ENCODE results near the gene TCIRG1. TPM values are rescaled to one million over a fixed set of nuclear protein-coding genes. Genes with fewer than 3 reads are reported as not detected.

The TCIRG1 gene
- total RNA-seq, 4 donors from 2014 or later: 61.6 to 124 (median 81.4) TPM

DNA sequence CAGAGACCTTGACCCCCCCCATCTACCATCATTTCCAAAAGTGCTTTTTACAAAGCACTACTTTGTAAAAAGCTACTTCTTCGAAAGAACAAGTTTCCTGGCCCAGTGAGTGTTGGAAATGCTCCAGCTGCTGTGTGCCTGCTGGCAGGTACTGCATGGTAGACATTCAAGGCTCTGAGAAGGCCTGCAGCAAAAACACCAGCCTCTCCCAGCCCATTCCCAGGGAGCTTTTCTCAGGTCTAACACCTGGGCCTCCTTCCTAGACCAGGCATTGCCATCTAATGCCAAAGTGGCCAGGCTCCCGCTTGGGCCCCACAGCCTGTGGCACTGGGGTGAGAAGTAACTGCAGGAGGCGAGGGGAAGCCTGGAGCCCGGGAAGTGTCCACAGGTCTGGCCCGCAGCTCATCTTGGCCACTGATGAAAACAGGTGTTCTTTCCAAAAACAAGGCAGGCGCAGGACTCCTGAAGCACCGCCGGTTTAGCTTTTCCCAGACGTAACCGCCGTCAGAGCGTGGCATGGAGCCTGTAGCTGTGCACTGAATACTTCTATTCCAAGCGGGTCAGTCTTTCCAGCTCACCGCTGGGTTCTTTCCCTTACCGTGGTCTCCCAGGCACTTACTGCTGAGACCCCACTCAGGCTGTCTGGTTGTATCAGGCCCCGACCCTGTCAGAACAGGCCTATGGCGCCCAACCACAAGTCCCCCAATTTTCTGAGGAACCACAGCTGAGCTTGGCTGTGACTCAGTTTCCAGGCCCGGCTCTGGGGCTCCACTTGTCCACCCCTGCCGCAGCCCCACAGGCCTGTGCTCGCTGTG lies 1.2 kb upstream of the TCIRG1 start:
- peaks cover 13 to 54% (median 41%) of the 10 kb centered on the region in 4 donors for H3K36me3 ChIP-seq
- H3K4me3 ChIP-seq: peak overlapping the region in 1 of 4 donors; percentile 74
- no peaks in the 10 kb centered on the region for H3K27me3 ChIP-seq
- TF ChIP-seq POLR2AphosphoS5 (IDR thresholded peaks at IDR 0.05) (no peak), POLR2A (IDR thresholded peaks at IDR 0.05; ENCODE audit: low read depth) (no peak), EP300 (IDR thresholded peaks at IDR 0.05) (no peak)
- TF ChIP-seq, protein P1, sequence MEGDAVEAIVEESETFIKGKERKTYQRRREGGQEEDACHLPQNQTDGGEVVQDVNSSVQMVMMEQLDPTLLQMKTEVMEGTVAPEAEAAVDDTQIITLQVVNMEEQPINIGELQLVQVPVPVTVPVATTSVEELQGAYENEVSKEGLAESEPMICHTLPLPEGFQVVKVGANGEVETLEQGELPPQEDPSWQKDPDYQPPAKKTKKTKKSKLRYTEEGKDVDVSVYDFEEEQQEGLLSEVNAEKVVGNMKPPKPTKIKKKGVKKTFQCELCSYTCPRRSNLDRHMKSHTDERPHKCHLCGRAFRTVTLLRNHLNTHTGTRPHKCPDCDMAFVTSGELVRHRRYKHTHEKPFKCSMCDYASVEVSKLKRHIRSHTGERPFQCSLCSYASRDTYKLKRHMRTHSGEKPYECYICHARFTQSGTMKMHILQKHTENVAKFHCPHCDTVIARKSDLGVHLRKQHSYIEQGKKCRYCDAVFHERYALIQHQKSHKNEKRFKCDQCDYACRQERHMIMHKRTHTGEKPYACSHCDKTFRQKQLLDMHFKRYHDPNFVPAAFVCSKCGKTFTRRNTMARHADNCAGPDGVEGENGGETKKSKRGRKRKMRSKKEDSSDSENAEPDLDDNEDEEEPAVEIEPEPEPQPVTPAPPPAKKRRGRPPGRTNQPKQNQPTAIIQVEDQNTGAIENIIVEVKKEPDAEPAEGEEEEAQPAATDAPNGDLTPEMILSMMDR (IDR thresholded peaks at IDR 0.05): no peak
- H3K27ac ChIP-seq (replicated peaks in 1 of 4): peak overlapping the region; percentile 87 to 92 (median 88)
- intact Hi-C loops (cut with DNase I): loop anchor here (2.0 to 5.0 kb wide), 2 partner anchors 85 to 175 kb away; partner anchors contain the start of genes CHKA and KMT5B
- DNase-seq (ENCODE audit: extremely low spot score): no peak
- no peaks in the 10 kb centered on the region for H3K9me3 ChIP-seq
- peaks cover 51 to 79% (median 76%) of the 10 kb centered on the region in 4 donors for H3K4me1 ChIP-seq
- WGBS: 80% methylated on average over 20 of the region's 20 CpGs

DNA sequence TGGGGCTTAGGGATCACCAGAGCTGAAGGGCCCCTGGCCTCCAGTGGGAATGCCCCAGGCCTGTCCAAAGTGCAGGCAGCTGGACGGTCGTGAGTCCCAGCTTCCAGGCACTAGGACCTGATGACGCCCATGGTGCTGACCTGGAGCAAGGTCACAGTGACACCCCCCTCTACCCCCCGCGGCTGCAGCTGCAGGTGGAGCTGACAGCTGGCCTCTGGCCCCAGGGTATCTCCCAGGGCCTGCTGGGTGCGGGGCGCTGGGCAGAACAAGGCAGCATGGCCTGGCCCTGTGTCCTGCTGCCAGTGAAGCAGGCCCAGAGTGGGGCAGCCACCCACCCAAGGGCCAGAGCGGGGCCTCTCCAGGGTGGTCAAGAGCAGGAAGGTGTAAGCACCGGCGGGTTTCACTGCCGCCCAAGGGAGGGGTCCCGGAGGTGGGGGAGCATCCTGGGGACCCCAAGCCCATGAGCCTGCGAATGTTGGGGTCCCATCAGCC lies 553 bp upstream of the TCIRG1 start:
- Histone ChIP-seq H3K4me3 (peak overlapping the region; percentile 70 to 88 (median 76)), H3K27me3 (no peaks in the 10 kb centered on the region), H3K36me3 (peaks cover 13 to 54% (median 41%) of the 10 kb centered on the region in 4 donors), H3K27ac (replicated peaks in 1 of 4) (peak overlapping the region; percentile 87 to 92 (median 88)), H3K4me1 (peaks cover 45 to 79% (median 76%) of the 10 kb centered on the region in 4 donors), H3K9me3 (no peaks in the 10 kb centered on the region)
- TF ChIP-seq, protein P1 (IDR thresholded peaks at IDR 0.05): no peak
- TF ChIP-seq EP300 (IDR thresholded peaks at IDR 0.05) (no peak), POLR2A (IDR thresholded peaks at IDR 0.05; ENCODE audit: low read depth) (no peak), POLR2AphosphoS5 (IDR thresholded peaks at IDR 0.05) (no peak)
- no peak for DNase-seq (ENCODE audit: extremely low spot score)
- 19% methylated on average over 3 of the region's 13 CpGs for WGBS
- intact Hi-C loops (cut with DNase I): loop anchor here (2.0 to 5.0 kb wide), 2 partner anchors 84 to 175 kb away; partner anchors contain the start of genes CHKA and KMT5B

DNA sequence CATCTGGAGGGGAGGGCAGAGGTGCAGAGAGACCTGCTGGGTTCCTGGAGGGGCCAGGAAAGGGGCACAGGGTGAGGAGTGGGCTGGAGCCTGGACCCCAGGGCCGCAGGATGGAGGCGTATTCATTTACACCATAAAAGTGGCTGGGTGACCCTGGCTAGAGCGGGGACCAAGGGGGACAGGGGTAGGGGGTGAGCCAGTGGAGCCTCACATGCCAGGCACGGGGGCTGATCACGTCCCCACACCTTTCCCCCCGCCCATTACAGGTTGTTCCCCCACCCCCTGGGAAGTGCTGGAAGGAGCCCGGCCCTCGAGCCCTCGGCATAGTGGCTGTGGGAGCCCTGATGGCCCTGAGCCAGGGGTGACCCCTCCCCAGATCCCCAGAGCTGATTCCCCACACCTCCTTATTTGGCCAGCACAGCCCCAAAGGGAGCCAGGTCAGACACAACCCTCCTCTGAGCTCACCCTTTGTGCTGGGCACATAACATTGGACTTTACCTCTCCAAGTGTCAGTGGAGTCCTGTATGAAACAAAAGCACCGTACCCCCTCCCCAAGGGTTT lies 781 bp downstream of the TCIRG1 start:
- WGBS: 26% methylated on average over 3 of the region's 10 CpGs
- H3K9me3 ChIP-seq: no peaks in the 10 kb centered on the region
- peak overlapping the region; percentile 87 to 92 (median 88) for H3K27ac ChIP-seq (replicated peaks in 1 of 4)
- TF ChIP-seq EP300 (IDR thresholded peaks at IDR 0.05) (no peak), POLR2A (IDR thresholded peaks at IDR 0.05; ENCODE audit: low read depth) (no peak), POLR2AphosphoS5 (IDR thresholded peaks at IDR 0.05) (no peak)
- TF ChIP-seq, protein P1 (IDR thresholded peaks at IDR 0.05): no peak
- no peaks in the 10 kb centered on the region for H3K27me3 ChIP-seq
- DNase-seq (ENCODE audit: extremely low spot score): no peak
- peak overlapping the region; percentile 70 to 88 (median 76) for H3K4me3 ChIP-seq
- peaks cover 16 to 54% (median 43%) of the 10 kb centered on the region in 4 donors for H3K36me3 ChIP-seq
- intact Hi-C loops (cut with DNase I): loop anchor here (2.0 to 5.0 kb wide), 2 partner anchors 83 to 173 kb away; partner anchors contain the start of genes CHKA and KMT5B
- H3K4me1 ChIP-seq: peaks cover 42 to 84% (median 78%) of the 10 kb centered on the region in 4 donors

DNA sequence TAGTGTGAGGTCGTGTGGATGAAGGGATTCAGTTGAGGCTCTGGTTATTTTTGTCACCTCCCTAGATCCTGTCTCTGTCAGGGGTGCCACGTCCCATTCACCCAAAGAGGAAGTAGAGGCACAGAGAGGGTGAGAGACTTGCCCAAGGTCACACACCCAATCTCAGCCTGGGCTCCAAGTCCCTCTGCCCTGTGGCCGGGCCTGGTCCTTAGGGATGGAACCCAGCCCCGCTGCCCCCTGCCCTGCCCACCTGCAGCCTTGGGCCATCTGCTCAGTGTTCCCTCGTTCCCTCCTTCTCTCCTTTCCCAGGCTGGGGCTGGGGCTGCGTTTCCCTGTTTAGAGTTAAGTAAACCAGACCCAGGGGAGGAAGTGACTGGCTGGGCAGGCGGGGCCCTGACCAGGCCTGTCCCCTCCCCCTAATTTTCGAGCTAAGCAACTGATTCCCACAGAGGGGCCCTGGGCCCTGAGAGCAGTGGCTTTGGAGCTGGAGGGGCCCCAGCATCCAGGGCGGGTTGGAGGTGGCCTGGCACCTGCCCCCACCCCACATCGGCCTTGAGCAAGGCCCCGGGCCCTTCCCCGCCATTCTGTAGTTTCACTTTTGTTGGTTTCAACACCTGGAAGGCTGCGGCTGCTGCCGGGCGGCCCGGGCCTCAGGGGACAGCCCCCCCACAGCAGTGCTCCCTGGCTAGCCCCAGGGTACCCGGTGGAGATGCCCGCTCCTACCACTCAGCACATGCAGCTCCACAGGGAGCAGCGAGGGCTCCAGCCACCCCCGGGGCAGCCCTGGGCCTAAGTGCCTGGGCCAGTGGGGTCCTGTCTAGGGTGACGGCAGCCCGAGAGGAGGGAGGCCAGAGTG lies 1.5 kb downstream of the TCIRG1 start:
- Histone ChIP-seq H3K4me3 (peak overlapping the region; percentile 70 to 88 (median 76)), H3K27ac (replicated peaks in 1 of 4) (peak overlapping the region; percentile 87 to 92 (median 88)), H3K9me3 (no peaks in the 10 kb centered on the region), H3K4me1 (peaks cover 42 to 84% (median 78%) of the 10 kb centered on the region in 4 donors), H3K27me3 (no peaks in the 10 kb centered on the region), H3K36me3 (peaks cover 22 to 54% (median 46%) of the 10 kb centered on the region in 4 donors)
- WGBS: 16% methylated on average over 15 of the region's 22 CpGs
- peak; percentile 94 for DNase-seq (ENCODE audit: extremely low spot score)
- TF ChIP-seq POLR2AphosphoS5 (IDR thresholded peaks at IDR 0.05): peak; percentile 41 to 67
- TF ChIP-seq POLR2A (IDR thresholded peaks at IDR 0.05; ENCODE audit: low read depth): no peak
- intact Hi-C loops (cut with DNase I): no loop called here
